Gastroesophageal sphincter (tissue), 4 donors: ENCODE results near the gene SHISAL1. TPM values are rescaled to one million over a fixed set of nuclear protein-coding genes. Genes with fewer than 3 reads are reported as not detected.

ENCODE experiments used
- ATAC-seq: fragments of 150-250 bp; one replicate; pipeline ENCODE4 v1.9.1; 2016; ENCODE audit warnings: mild to moderate bottlenecking, moderate library complexity
- H3K27ac ChIP-seq, 4 donors: fragments of 200-600 bp; sonication (generic) in 3 of 4; 1 replicate in 3 of 4; 2 replicates in 1 of 4; pipeline ENCODE4 v1.5.1; 2016 to 2019
- H3K27me3 ChIP-seq: fragments of 200-600 bp; sonication (generic); one replicate; pipeline ENCODE4 v1.5.1; 2019
- H3K36me3 ChIP-seq, 2 donors: fragments of 200-600 bp; sonication (generic); one replicate each; pipeline ENCODE4 v1.5.1; 2019; ENCODE audit warnings: control low read depth in 1 of 2
- H3K4me1 ChIP-seq, 3 donors: fragments of 200-600 bp; sonication (generic); 1 replicate in 2 of 3; 2 replicates in 1 of 3; pipeline ENCODE4 v1.5.1; 2016 to 2019; ENCODE audit warnings: control low read depth in 2 of 3
- H3K4me3 ChIP-seq, 2 donors: fragments of 200-600 bp; sonication (generic); one replicate each; pipeline ENCODE4 v1.5.1; 2019; ENCODE audit warnings: mild to moderate bottlenecking in 1 of 2, moderate library complexity in 1 of 2
- H3K9me3 ChIP-seq, 3 donors: fragments of 200-600 bp; sonication (generic); one replicate each; pipeline ENCODE4 v1.5.1; 2017 to 2019; ENCODE audit warnings: control low read depth in 2 of 3
- EP300 ChIP-seq: sonication (generic); formaldehyde crosslinking; IDR thresholded peaks from one replicate; pipeline ENCODE4 v1.6.1; 2017; ENCODE audit warnings: antibody characterized with exemption, mild to moderate bottlenecking
- POLR2A ChIP-seq, 2 donors: fragments of 450-650 bp; IDR thresholded peaks; one replicate each; pipeline ENCODE4 v1.6.1; 2017; ENCODE audit warnings: antibody characterized with exemption in 2 of 2, mild to moderate bottlenecking in 2 of 2, moderate library complexity in 1 of 2
- POLR2AphosphoS5 ChIP-seq: sonication (generic); formaldehyde crosslinking; IDR thresholded peaks from one replicate; pipeline ENCODE4 v1.6.1; 2017; ENCODE audit warnings: antibody characterized with exemption
- WGBS, 2 donors: methylation state at CpG; one replicate each; pipeline ENCODE4 v1.1.5; 2018; ENCODE audit warnings: low coverage in 1 of 2; 5-methylcytosine and 5-hydroxymethylcytosine counted together
- total RNA-seq, 4 donors: library from RNA; depleted of rRNA; stranded (reverse); fragments of >200 nt; gene quantifications; one replicate each; pipeline ENCODE4 v1.1.0, GENCODE V29; 2016
- TF ChIP-seq, protein P1 (sequence below), 4 experiments: fragments of 200-600 bp in 2 of 4; fragments of 450-650 bp in 2 of 4; sonication (generic) in 1 of 4; IDR thresholded peaks; one replicate each; pipeline ENCODE4 v1.5.1; 2017 to 2019; ENCODE audit warnings: antibody characterized with exemption in 4 of 4, mild to moderate bottlenecking in 2 of 4, moderate library complexity in 2 of 4

SHISAL1 gene
- total RNA-seq, 4 donors from 2014 or later = 4.5 to 23.1 (median 6.2) TPM

DNA sequence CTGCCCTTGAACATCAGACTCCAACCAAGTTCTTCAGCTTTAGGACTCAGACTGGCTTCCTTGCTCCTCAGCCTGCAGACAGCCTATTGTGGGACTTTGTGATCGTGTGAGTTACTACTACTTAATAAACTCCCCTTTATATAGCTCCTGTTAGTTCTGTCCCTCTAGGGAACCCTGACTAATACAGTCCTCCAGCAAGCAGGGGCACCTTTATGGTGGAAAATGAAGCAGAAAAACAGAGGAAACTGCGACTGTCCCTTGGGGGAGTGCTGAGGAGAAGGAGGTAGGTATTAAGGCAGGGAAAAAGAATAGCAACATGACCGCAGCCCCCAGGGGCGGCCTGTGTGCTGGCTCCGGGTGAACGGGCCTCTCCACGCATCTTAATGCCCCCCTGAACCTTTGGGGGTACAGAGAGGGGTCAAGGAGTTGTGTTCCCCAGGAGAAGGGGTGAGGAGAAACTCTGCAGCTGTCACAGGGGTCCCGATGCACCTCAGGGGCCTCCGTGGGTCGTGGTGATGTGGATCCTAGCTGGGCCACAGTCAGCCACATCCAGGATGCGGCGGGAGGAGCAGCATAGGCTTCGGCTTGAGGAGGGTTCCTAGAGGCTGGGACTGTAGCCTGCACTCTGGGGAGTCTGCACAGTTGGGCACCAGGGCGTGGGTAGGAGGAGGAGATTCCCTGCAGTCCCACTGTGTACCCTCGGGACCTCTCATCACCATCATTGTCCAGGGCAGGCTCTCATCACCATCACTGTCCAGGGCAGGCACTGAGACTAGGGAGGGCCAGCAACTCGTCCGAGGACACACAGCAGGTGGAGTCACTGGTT lies 34.3 kb downstream of the SHISAL1 start:
- peaks cover 14% of the 10 kb centered on the region for H3K27me3 ChIP-seq
- H3K4me3 ChIP-seq = no peak overlapping the region
- no peak for ATAC-seq
- TF ChIP-seq POLR2A (IDR thresholded peaks at IDR 0.05) (no peak), POLR2AphosphoS5 (no peak), EP300 (no peak)
- TF ChIP-seq, protein P1, sequence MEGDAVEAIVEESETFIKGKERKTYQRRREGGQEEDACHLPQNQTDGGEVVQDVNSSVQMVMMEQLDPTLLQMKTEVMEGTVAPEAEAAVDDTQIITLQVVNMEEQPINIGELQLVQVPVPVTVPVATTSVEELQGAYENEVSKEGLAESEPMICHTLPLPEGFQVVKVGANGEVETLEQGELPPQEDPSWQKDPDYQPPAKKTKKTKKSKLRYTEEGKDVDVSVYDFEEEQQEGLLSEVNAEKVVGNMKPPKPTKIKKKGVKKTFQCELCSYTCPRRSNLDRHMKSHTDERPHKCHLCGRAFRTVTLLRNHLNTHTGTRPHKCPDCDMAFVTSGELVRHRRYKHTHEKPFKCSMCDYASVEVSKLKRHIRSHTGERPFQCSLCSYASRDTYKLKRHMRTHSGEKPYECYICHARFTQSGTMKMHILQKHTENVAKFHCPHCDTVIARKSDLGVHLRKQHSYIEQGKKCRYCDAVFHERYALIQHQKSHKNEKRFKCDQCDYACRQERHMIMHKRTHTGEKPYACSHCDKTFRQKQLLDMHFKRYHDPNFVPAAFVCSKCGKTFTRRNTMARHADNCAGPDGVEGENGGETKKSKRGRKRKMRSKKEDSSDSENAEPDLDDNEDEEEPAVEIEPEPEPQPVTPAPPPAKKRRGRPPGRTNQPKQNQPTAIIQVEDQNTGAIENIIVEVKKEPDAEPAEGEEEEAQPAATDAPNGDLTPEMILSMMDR (IDR thresholded peaks at IDR 0.05) = no peak
- peaks cover 0 to 9% (median 0%) of the 10 kb centered on the region in 3 donors for H3K4me1 ChIP-seq
- H3K36me3 ChIP-seq = no peaks in the 10 kb centered on the region
- H3K27ac ChIP-seq = no peak overlapping the region
- WGBS, 2 donors = 71 to 87% methylated on average over 8 to 11 of the region's 17 CpGs
- no peaks in the 10 kb centered on the region for H3K9me3 ChIP-seq

GRCh38 chr22:44277386-44278135 lies 35.2 kb downstream of the SHISAL1 start:
- Histone ChIP-seq H3K27me3 (peaks cover 14% of the 10 kb centered on the region), H3K27ac (no peak overlapping the region), H3K36me3 (no peaks in the 10 kb centered on the region), H3K4me1 (peaks cover 0 to 11% (median 0%) of the 10 kb centered on the region in 3 donors), H3K4me3 (no peak overlapping the region), H3K9me3 (no peaks in the 10 kb centered on the region)
- TF ChIP-seq POLR2A (IDR thresholded peaks at IDR 0.05) (no peak), EP300 (no peak), POLR2AphosphoS5 (no peak)
- TF ChIP-seq, protein P1 (IDR thresholded peaks at IDR 0.05) = no peak
- 77 to 83% methylated on average over 2 to 6 of the region's 13 CpGs for WGBS, 2 donors
- ATAC-seq = no peak

GRCh38 chr22:44276706-44277356 lies 35.9 kb downstream of the SHISAL1 start:
- Histone ChIP-seq H3K27me3 (peaks cover 9% of the 10 kb centered on the region), H3K4me3 (no peak overlapping the region), H3K9me3 (no peaks in the 10 kb centered on the region), H3K4me1 (peaks cover 0 to 15% (median 0%) of the 10 kb centered on the region in 3 donors), H3K27ac (no peak overlapping the region), H3K36me3 (no peaks in the 10 kb centered on the region)
- ATAC-seq = no peak
- TF ChIP-seq EP300 (no peak), POLR2A (IDR thresholded peaks at IDR 0.05) (no peak), POLR2AphosphoS5 (no peak)
- TF ChIP-seq, protein P1 (IDR thresholded peaks at IDR 0.05) = no peak
- 74 to 93% methylated on average over 2 to 9 of the region's 18 CpGs for WGBS, 2 donors

- TF ChIP-seq POLR2AphosphoS5 (no peak), EP300 (no peak), POLR2A (IDR thresholded peaks at IDR 0.05) (no peak)
- TF ChIP-seq, protein P1 (IDR thresholded peaks at IDR 0.05) = no peak
- Histone ChIP-seq H3K27me3 (peaks cover 6% of the 10 kb centered on the region), H3K4me3 (no peak overlapping the region), H3K36me3 (no peaks in the 10 kb centered on the region), H3K4me1 (peaks cover 0 to 15% (median 0%) of the 10 kb centered on the region in 3 donors), H3K9me3 (no peaks in the 10 kb centered on the region), H3K27ac (no peak overlapping the region)
- no peak for ATAC-seq
- 80 to 84% methylated on average over 2 to 6 of the region's 10 CpGs for WGBS, 2 donors
Measured at GRCh38 chr22:44276041-44276440, 36.7 kb downstream of the SHISAL1 start.
